Lower lobe of right lung (tissue), 2 donors: Measurements from ENCODE around the gene SETD4. TPM values are rescaled to one million over a fixed set of nuclear protein-coding genes. Genes with fewer than 3 reads are reported as not detected.

Experiments
- ATAC-seq, 2 donors: fragments of 200-7000 bp; cut with Tn5 transposase; one replicate each; pipeline ENCODE4 v1.9.1; 2020 to 2022; ENCODE audit warnings: mild to moderate bottlenecking in 2 of 2, moderate library complexity in 2 of 2
- DNase-seq: peaks from one replicate; pipeline ENCODE4 v3.0.0-alpha.2; 2020
- H3K27ac ChIP-seq: fragments of 200-600 bp; one replicate; pipeline ENCODE4 v1.8.0; 2022
- H3K27me3 ChIP-seq: fragments of 200-600 bp; one replicate; pipeline ENCODE4 v1.8.0; 2022; ENCODE audit warnings: low read depth
- H3K36me3 ChIP-seq: fragments of 200-600 bp; one replicate; pipeline ENCODE4 v1.8.0; 2022; ENCODE audit warnings: mild to moderate bottlenecking
- H3K4me1 ChIP-seq: fragments of 200-600 bp; one replicate; pipeline ENCODE4 v1.8.0; 2022
- H3K4me3 ChIP-seq: fragments of 200-600 bp; one replicate; pipeline ENCODE4 v1.8.0; 2022; ENCODE audit warnings: mild to moderate bottlenecking
- H3K9me3 ChIP-seq: fragments of 200-600 bp; one replicate; pipeline ENCODE4 v1.8.0; 2022
- intact Hi-C: fragments of 100-400 bp; cut with DNase I; formaldehyde crosslinking; loops from one replicate; pipeline ENCODE4 v1.11.0; 2022
- total RNA-seq: library from RNA; stranded (reverse); fragmentation: NEBNext Ultra II Directional; extraction: Animal tissue kit (Norgen Biotek cat#: 25700); gene quantifications from one replicate; pipeline ENCODE4 v1.2.1, GENCODE V29; 2021
- TF ChIP-seq, protein P1 (sequence below): fragments of 200-600 bp; IDR thresholded peaks from one replicate; pipeline ENCODE4 v1.8.0; 2022; ENCODE audit warnings: antibody characterized with exemption, mild to moderate bottlenecking
- donor health status: DM: no; HTN: yes; CAD: no; lungs with severe emphysema.

Gene SETD4
- total RNA-seq, 1 donor from 2014 or later, result 19.4 TPM

DNA sequence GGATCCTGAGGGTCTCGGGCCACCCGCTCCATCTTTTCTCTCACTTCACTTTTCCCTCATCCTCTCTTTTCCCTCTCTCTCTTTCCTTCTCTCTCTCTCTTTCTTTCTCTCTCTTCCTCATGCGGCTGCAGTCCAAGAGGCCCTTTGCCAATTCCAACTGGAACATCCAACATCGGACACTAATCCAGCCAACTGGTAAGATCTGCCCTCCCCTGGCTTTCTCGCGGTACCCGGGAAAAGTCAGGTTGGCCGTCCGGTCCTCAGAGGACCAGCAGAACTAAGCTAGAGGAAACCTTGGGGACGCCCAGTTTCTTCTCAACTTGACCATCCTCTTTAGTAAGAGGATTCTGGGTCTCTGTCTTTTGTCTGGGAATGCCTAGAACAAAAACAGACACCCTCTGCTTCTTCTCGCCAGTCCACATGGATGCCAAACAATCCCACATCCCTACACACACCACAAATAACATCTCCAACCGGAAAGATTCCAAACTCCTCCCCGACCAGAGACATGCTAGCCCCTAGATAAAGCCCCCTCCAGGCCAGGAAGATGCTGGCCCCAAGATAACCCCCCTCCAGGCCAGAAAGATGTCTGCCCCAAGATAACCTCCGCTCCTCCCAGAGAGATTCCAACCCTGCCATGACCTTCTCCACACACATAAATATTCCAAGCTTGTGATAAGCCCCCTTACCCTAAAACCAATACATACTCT is 3.2 kb upstream of the SETD4 start:
- Histone ChIP-seq H3K4me1 (peaks cover 11% of the 10 kb centered on the region), H3K27me3 (no peaks in the 10 kb centered on the region), H3K9me3 (no peaks in the 10 kb centered on the region), H3K4me3 (no peak overlapping the region), H3K27ac (no peak overlapping the region), H3K36me3 (no peaks in the 10 kb centered on the region)
- TF ChIP-seq, protein P1, sequence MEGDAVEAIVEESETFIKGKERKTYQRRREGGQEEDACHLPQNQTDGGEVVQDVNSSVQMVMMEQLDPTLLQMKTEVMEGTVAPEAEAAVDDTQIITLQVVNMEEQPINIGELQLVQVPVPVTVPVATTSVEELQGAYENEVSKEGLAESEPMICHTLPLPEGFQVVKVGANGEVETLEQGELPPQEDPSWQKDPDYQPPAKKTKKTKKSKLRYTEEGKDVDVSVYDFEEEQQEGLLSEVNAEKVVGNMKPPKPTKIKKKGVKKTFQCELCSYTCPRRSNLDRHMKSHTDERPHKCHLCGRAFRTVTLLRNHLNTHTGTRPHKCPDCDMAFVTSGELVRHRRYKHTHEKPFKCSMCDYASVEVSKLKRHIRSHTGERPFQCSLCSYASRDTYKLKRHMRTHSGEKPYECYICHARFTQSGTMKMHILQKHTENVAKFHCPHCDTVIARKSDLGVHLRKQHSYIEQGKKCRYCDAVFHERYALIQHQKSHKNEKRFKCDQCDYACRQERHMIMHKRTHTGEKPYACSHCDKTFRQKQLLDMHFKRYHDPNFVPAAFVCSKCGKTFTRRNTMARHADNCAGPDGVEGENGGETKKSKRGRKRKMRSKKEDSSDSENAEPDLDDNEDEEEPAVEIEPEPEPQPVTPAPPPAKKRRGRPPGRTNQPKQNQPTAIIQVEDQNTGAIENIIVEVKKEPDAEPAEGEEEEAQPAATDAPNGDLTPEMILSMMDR, result no peak
- intact Hi-C loops, result no loop called here
- no peak for ATAC-seq
- DNase-seq, result no peak

DNA sequence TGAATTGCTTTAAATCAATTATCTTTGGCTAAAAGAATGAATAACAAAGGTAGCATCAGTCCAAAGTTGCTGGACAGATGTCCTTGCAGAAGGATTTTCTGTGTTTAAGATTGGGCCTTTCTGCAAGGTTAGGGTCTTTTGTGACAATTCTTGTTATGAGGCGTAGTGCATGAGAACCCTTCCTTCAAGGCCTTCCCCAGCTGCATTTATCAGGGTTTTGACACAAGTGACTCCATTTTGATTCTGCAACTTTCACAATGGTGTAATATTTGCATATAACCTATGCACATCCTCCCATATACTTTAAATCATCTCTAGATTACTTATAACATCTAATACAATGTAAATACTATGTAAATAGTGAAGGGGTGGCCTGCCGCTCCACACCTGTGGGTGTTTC is 1.1 kb upstream of the SETD4 start:
- Histone ChIP-seq H3K27me3 (no peaks in the 10 kb centered on the region), H3K4me3 (peak overlapping the region; percentile 91), H3K36me3 (peaks cover 17% of the 10 kb centered on the region), H3K4me1 (peaks cover 20% of the 10 kb centered on the region), H3K27ac (no peak overlapping the region), H3K9me3 (no peaks in the 10 kb centered on the region)
- intact Hi-C loops, result no loop called here
- TF ChIP-seq, protein P1, result no peak
- DNase-seq (no peak), ATAC-seq (no peak)

DNA sequence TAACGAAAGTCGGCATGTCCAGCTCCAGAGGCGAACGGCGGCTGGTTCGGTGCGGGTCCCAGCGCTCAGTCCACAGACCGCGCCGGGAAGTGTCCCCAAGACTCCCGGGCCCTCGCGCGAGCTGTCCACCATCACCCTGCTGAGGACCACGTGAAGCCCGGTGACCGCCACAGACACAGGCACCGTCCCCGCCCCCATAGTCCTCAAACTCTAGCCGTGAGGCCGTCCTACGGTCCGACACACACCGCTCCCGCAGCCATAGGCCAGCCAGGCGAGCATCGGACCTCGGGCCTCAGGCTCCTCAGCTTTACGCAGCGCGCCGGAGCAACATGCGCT is 535 bp downstream of the SETD4 start:
- TF ChIP-seq, protein P1, result no peak
- Histone ChIP-seq H3K4me1 (peaks cover 20% of the 10 kb centered on the region), H3K9me3 (no peaks in the 10 kb centered on the region), H3K36me3 (peaks cover 33% of the 10 kb centered on the region), H3K27ac (peak overlapping the region; percentile 94), H3K4me3 (peak overlapping the region; percentile 91), H3K27me3 (no peaks in the 10 kb centered on the region)
- intact Hi-C loops, result no loop called here
- peak; percentile 74 to 79 for ATAC-seq
- DNase-seq, result no peak

DNA sequence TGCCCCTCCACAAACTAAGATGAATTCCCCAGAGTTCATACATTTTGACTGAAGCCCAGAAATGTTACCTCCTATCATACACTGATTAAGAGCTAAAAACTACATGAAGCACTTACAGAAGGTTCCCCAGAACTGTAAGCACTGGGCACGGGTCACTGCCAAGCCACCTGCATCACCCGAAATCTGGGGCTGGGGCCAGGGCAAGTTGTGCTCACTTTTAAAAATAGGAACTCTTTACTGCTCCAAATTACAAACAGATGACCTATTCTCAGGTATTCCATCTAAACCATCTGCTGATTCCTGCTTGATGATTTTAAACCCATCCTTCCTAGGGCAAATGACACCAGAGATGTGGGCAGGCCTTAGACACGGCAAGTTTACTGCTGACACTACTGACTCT is 4.8 kb downstream of the SETD4 start:
- intact Hi-C loops, result no loop called here
- ATAC-seq (no peak), DNase-seq (no peak)
- H3K4me1 ChIP-seq, result peaks cover 20% of the 10 kb centered on the region
- TF ChIP-seq, protein P1, result no peak
- no peaks in the 10 kb centered on the region for H3K9me3 ChIP-seq
- H3K27ac ChIP-seq, result no peak overlapping the region
- H3K4me3 ChIP-seq, result no peak overlapping the region
- no peaks in the 10 kb centered on the region for H3K27me3 ChIP-seq
- H3K36me3 ChIP-seq, result peaks cover 74% of the 10 kb centered on the region

DNA sequence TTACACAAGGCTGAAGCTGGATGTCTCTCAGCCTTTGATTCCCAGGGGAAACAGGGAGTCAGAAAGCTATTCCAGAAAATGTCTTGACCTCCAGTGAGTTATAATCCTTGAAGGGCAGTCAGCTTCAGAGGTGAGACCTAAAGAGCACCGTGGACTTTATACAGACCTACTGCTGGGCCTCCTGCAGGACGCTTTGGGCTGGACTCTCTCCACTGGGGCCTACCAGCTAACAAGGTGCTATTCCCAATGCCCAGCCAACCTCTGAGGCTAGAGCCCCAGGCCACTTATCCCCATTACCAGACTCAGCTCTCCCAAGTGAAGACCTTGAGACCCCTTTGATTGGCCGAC is 6.6 kb downstream of the SETD4 start:
- Histone ChIP-seq H3K9me3 (no peaks in the 10 kb centered on the region), H3K36me3 (peaks cover 93% of the 10 kb centered on the region), H3K4me1 (peaks cover 11% of the 10 kb centered on the region), H3K4me3 (no peak overlapping the region), H3K27me3 (no peaks in the 10 kb centered on the region), H3K27ac (no peak overlapping the region)
- ATAC-seq, result no peak
- DNase-seq, result no peak
- TF ChIP-seq, protein P1, result no peak
- intact Hi-C loops, result no loop called here
